HG03575 (cell line): ENCODE measurements around the gene BBIP1.
A peak's percentile ranks its signal among the peaks of the same experiment; 100 is the strongest.
"Not testable (repeated sequence)": the region's sequence is repeated elsewhere in the genome, so short reads cannot be mapped to it uniquely, and the experiment has no call there.

Experiments used
- ATAC-seq: cut with Tn5 transposase; IDR thresholded peaks from one replicate; pipeline ENCODE4 v1.9.1; 2021; ENCODE audit not compliant: unreplicated experiment, insufficient number of reproducible peaks, low FRiP score; ENCODE audit errors: extremely low read depth

BBIP1 gene

DNA sequence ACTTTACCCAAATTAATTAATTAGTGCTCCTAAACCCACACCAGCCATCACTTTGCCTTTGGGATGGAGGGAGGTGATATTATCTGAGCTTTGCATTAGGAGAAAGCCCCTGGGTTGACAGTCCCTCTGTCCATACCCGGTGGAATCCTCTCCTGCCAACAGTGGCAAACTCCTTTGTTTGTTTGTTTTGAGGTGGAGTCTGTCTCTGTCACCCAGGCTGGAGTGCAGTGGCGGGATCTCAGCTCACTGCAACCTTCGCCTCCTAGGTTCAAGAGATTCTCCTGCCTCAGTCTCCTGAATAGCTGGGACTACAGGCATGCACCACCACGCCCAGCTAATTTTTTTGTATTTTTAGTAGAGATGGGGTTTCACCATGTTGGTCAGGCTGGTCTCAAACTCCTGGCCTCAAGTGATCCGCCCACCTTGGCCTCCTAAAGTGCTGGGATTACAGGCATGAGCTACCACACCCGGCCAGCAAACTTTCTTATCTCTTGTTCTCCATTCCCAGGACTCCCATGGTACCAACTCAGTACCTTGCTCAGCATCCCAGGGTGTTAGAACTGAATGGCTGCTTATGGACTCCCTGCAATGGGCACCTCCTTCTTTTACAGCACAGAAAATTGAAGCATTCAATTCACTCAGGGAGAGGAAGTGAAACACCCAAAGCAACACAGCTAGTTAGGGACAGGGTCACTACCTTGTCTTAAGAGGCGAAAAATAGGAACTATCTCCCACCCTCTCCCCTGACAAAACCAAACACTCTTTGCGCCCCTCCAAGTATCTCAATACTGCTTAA, 51.8 kb downstream of the BBIP1 start:
- ATAC-seq = not testable (repeated sequence)

DNA sequence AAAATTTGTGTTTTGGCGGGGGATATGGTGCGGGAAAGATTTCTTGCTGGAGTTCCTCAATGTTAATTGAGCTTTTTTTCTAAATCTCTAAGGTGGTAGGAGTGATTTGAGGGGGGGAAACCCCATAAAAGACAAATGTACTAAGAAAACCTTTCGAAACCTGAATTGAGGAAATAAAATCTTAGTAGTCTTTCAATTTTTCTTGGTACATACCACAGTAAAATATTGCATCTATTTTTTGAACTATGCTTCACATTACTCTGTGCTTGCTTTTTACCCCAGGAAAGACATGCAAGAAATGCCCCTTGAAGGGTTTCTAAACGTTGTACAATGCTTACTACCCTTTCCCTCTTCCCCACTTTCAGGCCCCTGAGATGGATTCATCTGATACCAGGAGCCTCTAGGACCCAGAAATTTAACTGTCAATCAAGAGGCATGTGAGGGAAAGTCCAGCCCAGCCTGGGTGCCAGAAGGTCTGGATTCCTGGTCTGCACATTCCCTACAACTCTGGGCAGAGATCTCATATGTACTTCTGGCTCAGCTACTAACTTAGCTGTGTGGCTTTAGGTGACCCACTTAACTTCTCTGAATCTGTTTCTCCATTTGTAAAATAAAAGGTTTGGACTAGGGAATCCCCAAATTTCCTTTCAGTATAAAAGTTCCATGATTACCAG, 53.0 kb downstream of the BBIP1 start:
- ATAC-seq = no peak

DNA sequence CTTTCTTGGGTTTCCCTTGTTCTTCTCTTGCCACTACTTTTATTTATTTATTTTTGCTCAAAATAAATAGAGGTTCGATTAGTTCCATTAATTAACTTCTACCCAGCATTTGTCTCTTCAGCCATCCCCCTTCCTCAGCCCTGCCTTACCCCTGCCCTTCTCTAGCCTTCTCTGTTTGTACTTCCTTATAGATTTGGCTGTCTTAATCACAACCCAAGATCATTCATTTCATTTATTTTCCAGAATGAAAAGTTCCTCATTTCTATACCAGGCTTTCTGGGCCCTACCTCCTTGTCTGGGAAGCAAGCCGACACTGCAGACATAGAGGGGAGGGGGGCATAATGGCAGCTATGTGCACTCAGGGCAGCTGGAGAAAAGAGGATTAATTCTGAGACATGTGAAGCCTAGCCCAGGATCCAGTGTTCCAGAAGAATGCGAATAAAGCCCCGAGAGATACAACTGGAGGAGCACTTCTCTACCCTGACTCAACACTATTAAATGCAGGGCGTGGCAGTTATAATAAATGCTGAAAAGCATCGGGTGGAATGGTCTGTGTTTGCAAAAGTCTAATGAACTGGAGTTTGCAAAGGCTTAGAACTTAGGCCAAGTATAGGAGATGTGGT, 53.7 kb downstream of the BBIP1 start:
- no peak for ATAC-seq

DNA sequence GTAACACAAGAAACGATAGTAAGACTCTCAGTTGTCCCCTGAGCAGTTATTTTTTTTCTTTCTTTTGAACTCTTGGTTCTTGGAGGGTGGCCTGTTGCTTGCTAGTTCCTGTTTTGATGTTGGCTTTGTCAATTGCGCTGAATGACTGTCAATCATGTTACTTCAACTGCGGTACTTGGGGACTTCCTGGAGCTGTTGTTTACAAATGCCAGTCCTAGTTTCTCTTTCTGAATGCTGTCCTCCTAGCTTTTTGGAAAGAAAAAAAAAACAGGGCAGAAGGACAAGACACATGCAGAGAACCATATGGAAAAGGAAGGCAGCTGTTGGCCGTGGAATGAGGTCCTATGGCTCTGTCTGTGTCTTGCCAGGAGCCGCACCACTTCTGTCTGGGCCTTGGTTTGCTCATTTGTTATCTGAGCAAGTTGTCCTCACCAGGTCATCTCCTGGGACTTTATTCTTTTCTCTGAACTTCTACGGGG, 54.3 kb downstream of the BBIP1 start:
- peak; percentile 40 for ATAC-seq

GRCh38 chr10:110863956-110864355, 55.0 kb downstream of the BBIP1 start:
- ATAC-seq = no peak

DNA sequence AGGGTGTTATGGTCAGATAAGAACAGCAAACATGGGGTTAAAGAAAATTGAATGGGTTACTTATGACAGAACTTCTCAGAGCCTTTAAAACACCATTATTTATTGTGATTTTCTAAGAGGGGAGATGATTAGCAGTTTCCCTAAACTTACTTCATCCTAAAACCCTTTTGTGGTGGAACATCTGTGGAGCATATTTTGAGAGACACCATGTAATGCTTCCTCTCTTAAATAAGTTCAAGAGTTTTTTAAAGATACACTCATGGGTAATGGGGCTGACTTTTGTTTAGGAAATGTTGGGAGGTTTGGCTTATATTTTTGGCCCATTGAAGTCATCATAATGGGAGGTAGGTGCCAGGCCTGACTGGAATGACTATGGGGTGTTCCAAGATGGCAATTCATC, 55.6 kb downstream of the BBIP1 start:
- ATAC-seq = no peak

DNA sequence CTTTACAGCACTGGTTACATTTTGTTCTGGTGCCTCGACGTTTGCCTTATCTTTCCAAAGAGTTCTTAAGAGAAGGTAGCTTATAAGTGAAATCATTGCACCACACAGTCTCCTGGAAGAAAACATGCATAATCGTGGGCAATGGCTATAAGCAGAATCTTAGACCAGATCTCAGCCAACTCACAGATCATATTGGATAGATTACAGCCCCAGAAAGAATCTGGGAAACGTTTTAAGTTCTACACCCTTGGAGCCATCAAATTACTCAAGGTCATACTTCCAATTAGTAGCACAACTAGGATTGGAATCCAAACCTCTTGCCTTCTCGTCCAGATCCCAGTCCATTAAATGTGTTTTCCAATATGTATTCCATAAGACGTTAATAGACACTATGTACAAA, 56.0 kb downstream of the BBIP1 start:
- no peak for ATAC-seq

DNA sequence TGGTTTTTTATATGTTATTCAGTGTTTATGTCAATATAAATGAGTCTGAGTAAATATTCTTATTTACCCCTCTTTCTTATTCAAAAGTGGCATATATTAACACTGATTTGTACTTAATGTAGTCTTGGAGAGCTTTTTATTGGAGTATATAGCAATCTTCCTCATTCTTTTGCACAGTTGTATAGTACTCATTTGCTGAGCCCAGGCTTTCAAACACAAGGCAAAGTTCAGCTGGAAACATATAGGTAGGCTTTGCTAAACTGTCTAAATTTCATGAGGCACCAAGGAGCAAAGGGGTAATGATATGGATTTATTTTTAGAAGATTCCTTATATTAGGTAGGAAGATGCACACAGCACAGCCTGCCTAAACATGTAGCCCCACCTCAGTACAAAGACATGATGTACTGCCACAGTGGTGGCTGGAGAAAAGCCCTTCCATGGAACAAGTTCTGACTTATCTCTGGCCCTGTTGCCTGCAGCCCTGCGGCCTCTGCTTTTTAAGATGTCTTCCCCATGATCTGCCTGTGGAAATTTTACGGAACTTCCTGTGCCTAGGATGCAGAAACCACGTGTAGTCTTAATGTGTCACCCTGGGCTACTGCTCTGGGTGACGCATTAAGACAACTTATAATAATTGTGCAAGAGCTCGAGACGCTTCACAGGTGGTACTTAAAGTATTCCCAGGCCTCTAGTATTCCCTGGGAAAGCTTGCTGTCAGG, 56.9 kb downstream of the BBIP1 start:
- no peak for ATAC-seq

DNA sequence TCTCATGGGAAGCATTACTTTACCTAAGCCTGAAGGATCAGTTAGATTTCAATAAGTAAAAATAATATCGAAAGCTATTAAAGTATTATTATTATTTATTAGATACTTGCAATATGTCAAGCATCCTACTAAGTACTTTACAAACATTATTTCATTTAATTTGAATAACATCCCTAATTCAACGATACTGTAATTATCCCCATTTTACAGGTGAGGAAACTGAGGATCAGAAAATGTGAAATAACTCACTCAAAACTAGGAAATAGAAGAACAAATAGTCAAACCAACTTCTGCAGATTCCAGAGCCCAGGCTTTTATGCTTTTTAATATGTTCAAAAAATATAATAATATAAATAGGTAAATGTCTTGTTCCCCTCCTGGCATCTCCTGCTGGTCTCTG, 57.5 kb downstream of the BBIP1 start:
- ATAC-seq = no peak

- ATAC-seq = peak; percentile 40
These were observed 58.3 kb downstream of the BBIP1 start for GRCh38 chr10:110860576-110861241.

DNA sequence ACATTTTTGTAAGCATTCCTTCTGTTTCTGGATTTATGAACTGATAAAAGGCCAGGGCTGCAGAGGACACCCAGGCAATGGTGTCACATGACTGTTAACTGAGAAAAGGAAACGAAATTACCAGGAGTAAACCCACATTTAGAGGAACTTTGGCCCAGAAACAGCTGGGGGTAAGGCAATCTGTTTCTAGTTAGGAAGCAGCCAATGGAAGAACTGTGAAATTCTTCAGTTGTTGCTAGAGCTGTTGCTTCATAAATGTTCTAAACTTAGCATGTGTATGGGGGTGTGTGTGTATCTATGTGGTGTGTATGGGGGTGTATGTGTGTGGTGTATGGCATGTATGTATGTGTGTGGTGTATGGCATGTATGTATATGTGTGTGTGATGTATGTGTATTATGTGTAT, 59.0 kb downstream of the BBIP1 start:
- no peak for ATAC-seq

DNA sequence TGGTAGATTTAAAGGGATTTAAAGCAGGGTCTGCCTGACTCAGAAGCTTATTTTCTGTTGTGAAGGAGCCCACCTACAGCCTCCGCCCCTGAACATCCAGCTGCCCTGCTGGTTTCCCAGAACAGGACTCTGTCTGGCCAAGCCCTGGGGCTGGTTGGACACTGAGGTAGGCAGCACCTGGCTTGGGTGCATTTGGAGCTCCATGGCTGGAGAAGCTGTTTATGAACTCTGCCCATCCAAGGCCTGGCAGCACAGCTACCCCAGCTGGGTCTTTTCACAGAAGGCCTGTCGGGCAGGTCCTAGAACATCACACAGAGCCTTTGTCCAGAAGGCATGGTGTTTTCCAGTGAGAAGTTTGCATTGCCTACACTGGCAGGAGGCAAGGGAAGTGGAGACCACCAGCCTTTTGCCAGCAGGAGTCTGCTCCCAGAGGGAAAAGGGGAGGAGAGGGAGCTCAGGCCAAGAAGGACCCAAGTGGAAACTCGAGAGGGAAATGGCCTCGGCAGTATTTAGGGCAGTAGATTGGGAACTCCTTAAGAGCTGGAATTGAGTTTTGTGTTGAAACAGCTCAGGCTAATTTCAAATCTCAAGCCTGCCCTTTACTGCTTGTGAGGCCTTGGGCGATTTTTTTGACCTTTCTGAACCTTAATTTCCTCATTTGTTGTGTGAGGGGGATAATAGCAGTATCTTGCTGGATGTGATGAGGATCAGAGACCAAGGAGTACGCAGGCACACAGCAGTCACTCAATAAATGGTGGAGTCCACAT, 59.6 kb downstream of the BBIP1 start:
- ATAC-seq = no peak

- ATAC-seq = no peak
These were observed 60.6 kb downstream of the BBIP1 start for GRCh38 chr10:110858297-110858934.

GRCh38 chr10:110857265-110858171, 61.5 kb downstream of the BBIP1 start:
- ATAC-seq = no peak

GRCh38 chr10:110853921-110854605, 64.9 kb downstream of the BBIP1 start:
- no peak for ATAC-seq

DNA sequence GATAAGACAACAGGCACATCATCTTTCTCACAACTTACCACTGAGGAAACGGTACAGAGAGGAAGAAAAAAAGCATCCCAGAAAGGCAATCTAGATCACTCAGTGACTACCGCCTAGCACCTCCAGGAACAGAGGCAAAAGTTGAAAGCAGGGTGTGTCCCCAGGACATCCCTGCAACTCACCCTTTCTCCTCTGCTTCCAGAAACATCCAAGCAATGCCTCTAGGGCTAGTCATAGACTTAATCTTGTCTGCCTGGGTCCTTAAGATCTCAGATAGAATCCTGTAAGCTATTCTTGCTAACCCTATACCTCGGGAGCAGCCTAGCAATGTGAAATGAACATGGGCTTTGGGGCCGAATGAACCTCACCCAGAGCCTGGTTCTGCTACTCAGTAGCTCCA, 66.0 kb downstream of the BBIP1 start:
- ATAC-seq = no peak
